ENCODE measurements around the gene NNMT.

NNMT gene

DNA sequence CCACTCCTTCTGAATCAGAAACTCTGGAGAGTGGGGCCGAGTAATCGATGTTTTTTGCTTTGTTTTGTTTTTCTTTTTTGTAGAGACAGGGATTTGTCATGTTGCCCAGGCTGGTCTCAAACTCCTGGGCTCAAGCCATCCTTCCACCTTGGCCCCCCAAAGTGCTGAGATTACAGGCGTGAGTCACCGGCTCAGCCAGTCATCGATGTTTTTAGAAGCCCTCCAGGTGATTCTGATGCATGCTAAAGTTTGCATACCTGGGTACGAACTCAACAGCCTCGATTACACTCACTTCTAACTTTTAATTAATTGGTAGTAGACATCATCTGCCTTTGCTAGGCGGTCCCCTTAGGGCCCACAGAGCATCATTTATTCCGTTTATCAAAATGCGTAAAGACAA lies 53.8 kb downstream of the NNMT start:
- Histone ChIP-seq H3K9me2 (ENCODE audit: low read depth, low read length) (no peaks in the 10 kb centered on the region), H3K4me3 (ENCODE audit: low read depth, low read length, poor library complexity, severe bottlenecking) (no peak overlapping the region), H2AFZ (ENCODE audit: low read length) (no peak overlapping the region), H3K9me3 (ENCODE audit: low read length) (no peaks in the 10 kb centered on the region), H3K27ac (ENCODE audit: low read depth, low read length, poor library complexity, severe bottlenecking) (no peak overlapping the region), H3K4me2 (ENCODE audit: low read length) (no peak overlapping the region), H3K36me3 (ENCODE audit: insufficient read depth, low read length) (no peaks in the 10 kb centered on the region), H3K27me3 (ENCODE audit: insufficient read depth, low read length) (no peaks in the 10 kb centered on the region), H3K4me1 (ENCODE audit: insufficient read depth, low read length, severe bottlenecking) (no peaks in the 10 kb centered on the region), H4K20me1 (ENCODE audit: insufficient read depth, low read length) (no peaks in the 10 kb centered on the region), H3K79me2 (ENCODE audit: insufficient read depth, low read length) (no peaks in the 10 kb centered on the region), H3F3A (ENCODE audit: insufficient read depth, low read length) (no peaks in the 10 kb centered on the region), H3K9ac (ENCODE audit: low read length) (no peak overlapping the region)
- TF ChIP-seq, protein P1, sequence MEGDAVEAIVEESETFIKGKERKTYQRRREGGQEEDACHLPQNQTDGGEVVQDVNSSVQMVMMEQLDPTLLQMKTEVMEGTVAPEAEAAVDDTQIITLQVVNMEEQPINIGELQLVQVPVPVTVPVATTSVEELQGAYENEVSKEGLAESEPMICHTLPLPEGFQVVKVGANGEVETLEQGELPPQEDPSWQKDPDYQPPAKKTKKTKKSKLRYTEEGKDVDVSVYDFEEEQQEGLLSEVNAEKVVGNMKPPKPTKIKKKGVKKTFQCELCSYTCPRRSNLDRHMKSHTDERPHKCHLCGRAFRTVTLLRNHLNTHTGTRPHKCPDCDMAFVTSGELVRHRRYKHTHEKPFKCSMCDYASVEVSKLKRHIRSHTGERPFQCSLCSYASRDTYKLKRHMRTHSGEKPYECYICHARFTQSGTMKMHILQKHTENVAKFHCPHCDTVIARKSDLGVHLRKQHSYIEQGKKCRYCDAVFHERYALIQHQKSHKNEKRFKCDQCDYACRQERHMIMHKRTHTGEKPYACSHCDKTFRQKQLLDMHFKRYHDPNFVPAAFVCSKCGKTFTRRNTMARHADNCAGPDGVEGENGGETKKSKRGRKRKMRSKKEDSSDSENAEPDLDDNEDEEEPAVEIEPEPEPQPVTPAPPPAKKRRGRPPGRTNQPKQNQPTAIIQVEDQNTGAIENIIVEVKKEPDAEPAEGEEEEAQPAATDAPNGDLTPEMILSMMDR (IDR thresholded peaks at IDR 0.05; ENCODE audit: low read length) = no peak
- TF ChIP-seq EZH2 (IDR thresholded peaks at IDR 0.05; ENCODE audit: borderline replicate concordance, low read length) = no peak

DNA sequence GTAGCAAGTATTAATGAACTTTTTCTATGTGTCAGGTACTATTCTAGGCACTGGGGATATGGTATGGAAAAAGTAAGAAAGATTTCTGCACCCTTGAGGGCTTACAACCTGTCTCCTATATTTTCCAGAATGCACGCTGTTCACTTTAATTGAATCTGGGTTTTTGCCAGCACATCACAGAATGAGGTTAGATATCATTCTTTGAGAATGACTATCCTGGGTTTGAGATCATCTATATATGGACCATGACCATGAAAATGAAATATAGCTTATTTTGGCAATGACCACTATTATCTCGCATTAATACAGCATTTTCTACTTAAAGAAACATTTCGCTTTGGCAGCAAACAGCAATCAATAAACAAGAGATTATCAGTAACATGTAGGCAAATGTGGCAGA lies 57.2 kb downstream of the NNMT start:
- no peaks in the 10 kb centered on the region for H3K9me2 ChIP-seq (ENCODE audit: low read depth, low read length)
- no peak for TF ChIP-seq EZH2 (IDR thresholded peaks at IDR 0.05; ENCODE audit: borderline replicate concordance, low read length)
- TF ChIP-seq, protein P1 (IDR thresholded peaks at IDR 0.05; ENCODE audit: low read length) = no peak
- H3F3A ChIP-seq (ENCODE audit: insufficient read depth, low read length) = no peaks in the 10 kb centered on the region
- H3K27me3 ChIP-seq (ENCODE audit: insufficient read depth, low read length) = no peaks in the 10 kb centered on the region
- H3K4me2 ChIP-seq (ENCODE audit: low read length) = no peak overlapping the region
- no peaks in the 10 kb centered on the region for H3K79me2 ChIP-seq (ENCODE audit: insufficient read depth, low read length)
- H3K9ac ChIP-seq (ENCODE audit: low read length) = no peak overlapping the region
- H3K27ac ChIP-seq (ENCODE audit: low read depth, low read length, poor library complexity, severe bottlenecking) = no peak overlapping the region
- H3K9me3 ChIP-seq (ENCODE audit: low read length) = no peaks in the 10 kb centered on the region
- H3K4me1 ChIP-seq (ENCODE audit: insufficient read depth, low read length, severe bottlenecking) = no peaks in the 10 kb centered on the region
- H3K36me3 ChIP-seq (ENCODE audit: insufficient read depth, low read length) = no peaks in the 10 kb centered on the region
- no peak overlapping the region for H2AFZ ChIP-seq (ENCODE audit: low read length)
- H4K20me1 ChIP-seq (ENCODE audit: insufficient read depth, low read length) = no peaks in the 10 kb centered on the region
- H3K4me3 ChIP-seq (ENCODE audit: low read depth, low read length, poor library complexity, severe bottlenecking) = no peak overlapping the region

- Histone ChIP-seq H3K79me2 (ENCODE audit: insufficient read depth, low read length) (no peaks in the 10 kb centered on the region), H3K4me1 (ENCODE audit: insufficient read depth, low read length, severe bottlenecking) (no peaks in the 10 kb centered on the region), H3K9me3 (ENCODE audit: low read length) (no peaks in the 10 kb centered on the region), H3K27me3 (ENCODE audit: insufficient read depth, low read length) (no peaks in the 10 kb centered on the region), H3K9ac (ENCODE audit: low read length) (no peak overlapping the region), H4K20me1 (ENCODE audit: insufficient read depth, low read length) (no peaks in the 10 kb centered on the region), H3K9me2 (ENCODE audit: low read depth, low read length) (no peaks in the 10 kb centered on the region), H2AFZ (ENCODE audit: low read length) (no peak overlapping the region), H3K4me3 (ENCODE audit: low read depth, low read length, poor library complexity, severe bottlenecking) (no peak overlapping the region), H3K36me3 (ENCODE audit: insufficient read depth, low read length) (no peaks in the 10 kb centered on the region), H3K4me2 (ENCODE audit: low read length) (no peak overlapping the region), H3K27ac (ENCODE audit: low read depth, low read length, poor library complexity, severe bottlenecking) (no peak overlapping the region), H3F3A (ENCODE audit: insufficient read depth, low read length) (no peaks in the 10 kb centered on the region)
- no peak for TF ChIP-seq EZH2 (IDR thresholded peaks at IDR 0.05; ENCODE audit: borderline replicate concordance, low read length)
- TF ChIP-seq, protein P1 (IDR thresholded peaks at IDR 0.05; ENCODE audit: low read length) = no peak
Measured at GRCh38 chr11:114354076-114354475, 57.9 kb downstream of the NNMT start.
